Amniotic stem cell (primary cell): ENCODE data around the gene TGM3.

ENCODE experiments used
- DNase-seq: peaks from one replicate; lab custom pipeline; 2025; lab: John Stamatoyannopoulos, UW

TGM3 gene

GRCh38 chr20:2380601-2381000 lies 84.8 kb downstream of the TGM3 start, which contains the start of gene TGM6:
Gene TGM6 (plus strand): TSS chr20:2380901. CDS start chr20:2380969, 68 bp downstream.
- no peak for DNase-seq

- no peak for DNase-seq
Measured at GRCh38 chr20:2381303-2381702, 85.5 kb downstream of the TGM3 start.

- DNase-seq = no peak
Measured at GRCh38 chr20:2382833-2383232, 87.0 kb downstream of the TGM3 start.

- DNase-seq = no peak
Measured at GRCh38 chr20:2385026-2385425, 89.2 kb downstream of the TGM3 start.

- no peak for DNase-seq
Measured at GRCh38 chr20:2385496-2385895, 89.7 kb downstream of the TGM3 start.

- peak; percentile 48 for DNase-seq
Measured at GRCh38 chr20:2386516-2387179, 90.8 kb downstream of the TGM3 start.

GRCh38 chr20:2387180-2387577 lies 91.4 kb downstream of the TGM3 start:
- no peak for DNase-seq

GRCh38 chr20:2387580-2387979 lies 91.8 kb downstream of the TGM3 start:
- no peak for DNase-seq
